Measurements from ENCODE around the gene TOP3A. TPM values are rescaled to one million over a fixed set of nuclear protein-coding genes. Genes with fewer than 3 reads are reported as not detected.

The TOP3A gene
- polyA plus RNA-seq, 1 experiment: 11.9 TPM

- POLR2A ChIA-PET: interaction anchor here (0.5 kb wide), 1 partner anchor 9 kb away, joined by 3 read pairs; no protein-coding TSS in a partner anchor
- no peak for TF ChIP-seq CTCF (IDR thresholded peaks at IDR 0.05; ENCODE audit: low read depth, low read length)
- no peak overlapping the region for H3K4me3 ChIP-seq (ENCODE audit: low read depth, low read length)
- H3K9me3 ChIP-seq (ENCODE audit: control insufficient read depth, insufficient read depth, low read length): no peaks in the 10 kb centered on the region
- CTCF ChIA-PET: interaction anchor here (0.8 kb wide), 1 partner anchor 28 kb away, joined by 3 read pairs; no protein-coding TSS in a partner anchor
- DNase-seq (ENCODE audit: low read depth, low spot score): no peak
- H3K27ac ChIP-seq (ENCODE audit: low read depth, low read length): no peak overlapping the region
- H3K27me3 ChIP-seq (ENCODE audit: control insufficient read depth, insufficient read depth, low read length): no peaks in the 10 kb centered on the region
Measured at GRCh38 chr17:18291718-18292540, 22.9 kb downstream of the TOP3A start.

GRCh38 chr17:18285296-18285695 is 29.5 kb downstream of the TOP3A start:
- Histone ChIP-seq H3K4me3 (ENCODE audit: low read depth, low read length) (no peak overlapping the region), H3K9me3 (ENCODE audit: control insufficient read depth, insufficient read depth, low read length) (no peaks in the 10 kb centered on the region), H3K27ac (ENCODE audit: low read depth, low read length) (no peak overlapping the region), H3K27me3 (ENCODE audit: control insufficient read depth, insufficient read depth, low read length) (no peaks in the 10 kb centered on the region)
- DNase-seq (ENCODE audit: low read depth, low spot score): no peak
- ChIA-PET CTCF (no interaction called here), POLR2A (no interaction called here)
- no peak for TF ChIP-seq CTCF (IDR thresholded peaks at IDR 0.05; ENCODE audit: low read depth, low read length)

- Histone ChIP-seq H3K27me3 (ENCODE audit: control insufficient read depth, insufficient read depth, low read length) (no peaks in the 10 kb centered on the region), H3K9me3 (ENCODE audit: control insufficient read depth, insufficient read depth, low read length) (no peaks in the 10 kb centered on the region), H3K4me3 (ENCODE audit: low read depth, low read length) (no peak overlapping the region), H3K27ac (ENCODE audit: low read depth, low read length) (no peak overlapping the region)
- DNase-seq (ENCODE audit: low read depth, low spot score): no peak
- no peak for TF ChIP-seq CTCF (IDR thresholded peaks at IDR 0.05; ENCODE audit: low read depth, low read length)
- ChIA-PET CTCF (no interaction called here), POLR2A (no interaction called here)
Measured at GRCh38 chr17:18281788-18282187, 33.0 kb downstream of the TOP3A start.

- no peaks in the 10 kb centered on the region for H3K27me3 ChIP-seq (ENCODE audit: control insufficient read depth, insufficient read depth, low read length)
- peak overlapping the region; percentile 39 for H3K27ac ChIP-seq (ENCODE audit: low read depth, low read length)
- no peak for TF ChIP-seq CTCF (IDR thresholded peaks at IDR 0.05; ENCODE audit: low read depth, low read length)
- H3K4me3 ChIP-seq (ENCODE audit: low read depth, low read length): no peak overlapping the region
- CTCF ChIA-PET: no interaction called here
- POLR2A ChIA-PET: no interaction called here
- no peaks in the 10 kb centered on the region for H3K9me3 ChIP-seq (ENCODE audit: control insufficient read depth, insufficient read depth, low read length)
- no peak for DNase-seq (ENCODE audit: low read depth, low spot score)
Measured at GRCh38 chr17:18280766-18281371, 33.9 kb downstream of the TOP3A start.

- DNase-seq (ENCODE audit: low read depth, low spot score): no peak
- ChIA-PET POLR2A (no interaction called here), CTCF (interaction anchor here (0.6 kb wide), 1 partner anchor 28 kb away, joined by 9 read pairs; no protein-coding TSS in a partner anchor)
- no peak overlapping the region for H3K27ac ChIP-seq (ENCODE audit: low read depth, low read length)
- TF ChIP-seq CTCF (IDR thresholded peaks at IDR 0.05; ENCODE audit: low read depth, low read length): no peak
- H3K4me3 ChIP-seq (ENCODE audit: low read depth, low read length): no peak overlapping the region
- no peaks in the 10 kb centered on the region for H3K9me3 ChIP-seq (ENCODE audit: control insufficient read depth, insufficient read depth, low read length)
- no peaks in the 10 kb centered on the region for H3K27me3 ChIP-seq (ENCODE audit: control insufficient read depth, insufficient read depth, low read length)
Measured at GRCh38 chr17:18280249-18280648, 34.5 kb downstream of the TOP3A start.

All from AG04450 (cell line).